ENCODE results near the gene ZSCAN26. TPM values are rescaled to one million over a fixed set of nuclear protein-coding genes. Genes with fewer than 3 reads are reported as not detected.

The ZSCAN26 gene
- total RNA-seq, 1 donor from 2014 or later: 13.3 TPM

DNA sequence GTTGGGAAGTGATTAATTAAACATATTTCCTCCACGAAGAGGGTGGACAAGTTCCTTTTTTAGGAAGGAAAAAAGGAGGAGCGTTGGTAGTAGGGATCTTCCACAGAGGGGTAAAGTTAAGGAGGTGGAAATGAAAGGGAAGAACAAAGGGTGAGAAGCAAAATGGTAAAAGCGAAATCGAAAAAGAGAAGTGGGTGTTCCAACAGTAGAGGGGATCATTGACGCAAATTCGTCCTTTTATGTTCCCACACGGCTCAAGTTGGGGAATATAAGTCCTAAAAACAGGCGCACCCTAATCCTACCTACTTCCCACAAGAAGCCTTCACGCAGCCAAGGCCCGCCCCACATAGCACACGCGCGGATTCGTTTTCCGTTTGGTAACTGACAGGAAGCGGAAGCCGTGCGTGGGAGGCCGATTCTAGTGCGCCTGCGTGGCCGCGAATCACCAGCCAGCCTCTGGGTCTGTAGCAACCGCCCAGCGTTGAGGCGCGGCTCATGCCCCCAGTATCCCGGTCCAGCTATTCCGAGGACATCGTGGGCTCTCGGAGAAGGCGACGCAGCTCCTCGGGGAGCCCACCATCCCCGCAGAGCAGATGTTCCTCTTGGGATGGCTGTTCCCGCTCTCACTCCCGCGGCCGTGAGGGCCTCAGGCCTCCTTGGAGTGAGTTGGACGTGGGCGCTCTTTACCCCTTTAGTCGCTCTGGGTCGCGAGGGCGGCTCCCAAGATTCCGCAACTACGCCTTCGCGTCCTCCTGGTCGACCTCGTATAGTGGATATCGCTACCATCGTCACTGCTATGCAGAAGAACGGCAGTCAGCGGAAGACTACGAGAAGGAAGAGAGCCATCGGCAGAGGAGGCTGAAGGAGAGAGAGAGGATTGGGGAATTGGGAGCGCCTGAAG is 7.8 kb upstream of the ZSCAN26 start, which contains the start of gene NKAPL:
Gene NKAPL, plus strand, starts transcription at position 421 of the 901 bp plus-strand sequence. Its CDS starts 75 bp downstream, at position 496.
- H3K27me3 ChIP-seq (ENCODE audit: low read depth): no peaks in the 10 kb centered on the region
- peak; percentile 88 for DNase-seq
- peak within 1 kb of the TSS; percentile 54 for H3K27ac ChIP-seq (replicated peaks)
- TF ChIP-seq CTCF (IDR thresholded peaks at IDR 0.05; ENCODE audit: borderline replicate concordance): no peak
- peak within 1 kb of the TSS; percentile 70 for H3K4me3 ChIP-seq
- peaks cover 15% of the 10 kb centered on the region for H3K4me1 ChIP-seq
- peaks cover 24% of the 10 kb centered on the region for H3K9me3 ChIP-seq (replicated peaks)
- intact Hi-C loops (cut with micrococcal nuclease): loop anchor here (10.0 kb wide), 1 partner anchor 114 kb away; the partner anchor contains the start of gene ZKSCAN8
- H3K36me3 ChIP-seq: no peaks in the 10 kb centered on the region

DNA sequence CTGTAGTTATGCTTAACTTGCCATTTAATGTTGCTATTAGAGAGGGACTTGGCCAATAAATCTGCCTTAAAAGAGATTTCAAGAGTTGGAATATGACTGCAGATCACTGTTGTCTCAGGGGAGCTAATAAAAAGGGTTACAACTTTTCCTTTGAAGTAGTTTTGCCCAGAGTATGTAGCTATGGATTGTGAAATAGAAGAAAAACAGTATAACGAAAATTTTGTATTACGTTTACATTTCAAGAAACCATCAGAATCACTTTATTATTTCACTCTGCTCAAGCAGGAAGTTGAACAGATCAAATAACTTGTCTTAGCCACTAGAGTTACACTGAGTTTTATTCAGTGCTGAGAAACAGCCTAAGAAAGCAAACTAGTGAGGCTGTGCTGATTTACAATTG is 3.0 kb upstream of the ZSCAN26 start:
- H3K4me1 ChIP-seq: peaks cover 40% of the 10 kb centered on the region
- H3K27ac ChIP-seq (replicated peaks): no peak overlapping the region
- intact Hi-C loops (cut with micrococcal nuclease): no loop called here
- H3K27me3 ChIP-seq (ENCODE audit: low read depth): no peaks in the 10 kb centered on the region
- no peak for TF ChIP-seq CTCF (IDR thresholded peaks at IDR 0.05; ENCODE audit: borderline replicate concordance)
- H3K9me3 ChIP-seq (replicated peaks): peaks cover 24% of the 10 kb centered on the region
- no peak for DNase-seq
- H3K4me3 ChIP-seq: no peak overlapping the region
- H3K36me3 ChIP-seq: no peaks in the 10 kb centered on the region

DNA sequence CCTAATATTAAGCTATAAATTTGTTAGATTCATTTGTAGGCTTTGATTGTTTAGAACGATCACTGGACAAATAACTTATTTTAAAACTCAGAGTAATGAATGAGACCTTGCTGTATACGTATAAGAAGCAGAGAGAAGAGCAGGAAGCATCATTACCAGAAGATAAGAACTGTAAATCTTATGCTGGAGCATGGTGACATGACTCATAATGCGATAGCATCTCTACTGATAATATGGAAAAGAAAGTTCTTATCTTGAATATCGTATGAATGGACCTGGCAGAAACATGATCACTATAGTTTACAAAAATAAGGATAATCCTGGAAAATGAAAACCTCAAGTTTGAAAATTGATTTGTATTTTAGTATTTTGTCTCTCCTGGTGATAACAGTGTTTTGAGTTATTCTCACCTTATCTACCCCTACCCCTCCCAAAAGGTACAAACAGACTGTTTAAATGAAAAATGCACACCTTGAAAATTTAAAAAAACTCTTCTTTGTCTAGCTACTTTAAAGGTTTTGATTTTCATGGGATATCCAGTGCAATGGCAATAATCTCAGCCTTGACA is 2.0 kb upstream of the ZSCAN26 start:
- H3K27me3 ChIP-seq (ENCODE audit: low read depth): no peaks in the 10 kb centered on the region
- H3K27ac ChIP-seq (replicated peaks): no peak overlapping the region
- peaks cover 16% of the 10 kb centered on the region for H3K9me3 ChIP-seq (replicated peaks)
- TF ChIP-seq CTCF (IDR thresholded peaks at IDR 0.05; ENCODE audit: borderline replicate concordance): no peak
- no peaks in the 10 kb centered on the region for H3K36me3 ChIP-seq
- no peak for DNase-seq
- intact Hi-C loops (cut with micrococcal nuclease): no loop called here
- H3K4me3 ChIP-seq: no peak overlapping the region
- peaks cover 31% of the 10 kb centered on the region for H3K4me1 ChIP-seq

GRCh38 chr6:28266563-28266961 is 381 bp upstream of the ZSCAN26 start:
- H3K36me3 ChIP-seq: peaks cover 3% of the 10 kb centered on the region
- H3K4me3 ChIP-seq: peak overlapping the region; percentile 84
- no peaks in the 10 kb centered on the region for H3K27me3 ChIP-seq (ENCODE audit: low read depth)
- intact Hi-C loops (cut with micrococcal nuclease): no loop called here
- peaks cover 31% of the 10 kb centered on the region for H3K4me1 ChIP-seq
- peak overlapping the region; percentile 91 for H3K27ac ChIP-seq (replicated peaks)
- DNase-seq: no peak
- H3K9me3 ChIP-seq (replicated peaks): no peaks in the 10 kb centered on the region
- no peak for TF ChIP-seq CTCF (IDR thresholded peaks at IDR 0.05; ENCODE audit: borderline replicate concordance)

- no peak for TF ChIP-seq CTCF (IDR thresholded peaks at IDR 0.05; ENCODE audit: borderline replicate concordance)
Measured at GRCh38 chr6:28267695-28268059, 734 bp downstream of the ZSCAN26 start.

More at GRCh38 chr6:28267695-28268059, 734 bp downstream of the ZSCAN26 start:
- Histone ChIP-seq H3K9me3 (replicated peaks) (no peaks in the 10 kb centered on the region), H3K36me3 (peaks cover 14% of the 10 kb centered on the region), H3K4me1 (peaks cover 31% of the 10 kb centered on the region), H3K27ac (replicated peaks) (peak overlapping the region; percentile 91), H3K27me3 (ENCODE audit: low read depth) (no peaks in the 10 kb centered on the region), H3K4me3 (peak overlapping the region; percentile 84)
- intact Hi-C loops (cut with micrococcal nuclease): no loop called here
- DNase-seq: no peak
